ENCODE measurements around the gene SLC6A17.

Gene SLC6A17

GRCh38 chr1:110215621-110216515 lies 65.6 kb downstream of the SLC6A17 start:
- Histone ChIP-seq H3K4me1 (ENCODE audit: insufficient read depth, low read length) (peaks cover 9% of the 10 kb centered on the region), H2AFZ (ENCODE audit: low read depth, low read length) (no peak overlapping the region), H3K9me3 (ENCODE audit: low read length) (no peaks in the 10 kb centered on the region), H3K27me3 (ENCODE audit: insufficient read depth, low read length) (peaks cover 43% of the 10 kb centered on the region), H3K4me3 (ENCODE audit: low read length) (no peak overlapping the region), H3K36me3 (ENCODE audit: insufficient read depth, low read length) (no peaks in the 10 kb centered on the region)

GRCh38 chr1:110216844-110217444 lies 66.7 kb downstream of the SLC6A17 start:
- peaks cover 32% of the 10 kb centered on the region for H3K27me3 ChIP-seq (ENCODE audit: insufficient read depth, low read length)
- H3K4me3 ChIP-seq (ENCODE audit: low read length): no peak overlapping the region
- H3K9me3 ChIP-seq (ENCODE audit: low read length): no peaks in the 10 kb centered on the region
- no peaks in the 10 kb centered on the region for H3K36me3 ChIP-seq (ENCODE audit: insufficient read depth, low read length)
- H3K4me1 ChIP-seq (ENCODE audit: insufficient read depth, low read length): peaks cover 5% of the 10 kb centered on the region
- H2AFZ ChIP-seq (ENCODE audit: low read depth, low read length): no peak overlapping the region

DNA sequence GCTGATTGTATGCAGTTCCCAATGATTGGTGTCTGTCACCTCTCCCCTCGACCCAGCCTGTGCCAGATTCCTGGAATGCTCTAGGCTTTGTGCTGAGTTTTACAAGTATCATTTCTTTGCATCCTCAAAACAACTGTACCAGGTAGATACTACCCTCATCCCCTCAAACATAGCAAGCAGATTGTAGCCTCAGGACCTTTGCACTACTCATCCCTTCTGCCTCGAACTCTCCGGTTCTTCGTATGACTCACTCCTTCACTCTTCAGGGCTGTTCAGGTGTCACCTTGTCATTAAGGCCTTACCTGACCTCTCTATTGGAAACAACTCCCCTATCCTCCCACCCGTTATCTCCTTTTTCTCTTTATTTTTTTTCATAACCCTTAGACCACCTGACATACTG lies 67.8 kb downstream of the SLC6A17 start:
- H3K27me3 ChIP-seq (ENCODE audit: insufficient read depth, low read length): peaks cover 20% of the 10 kb centered on the region
- peaks cover 3% of the 10 kb centered on the region for H3K4me1 ChIP-seq (ENCODE audit: insufficient read depth, low read length)
- no peaks in the 10 kb centered on the region for H3K36me3 ChIP-seq (ENCODE audit: insufficient read depth, low read length)

GRCh38 chr1:110218739-110219138 lies 68.4 kb downstream of the SLC6A17 start:
- H2AFZ ChIP-seq (ENCODE audit: low read depth, low read length): no peak overlapping the region
- no peaks in the 10 kb centered on the region for H3K9me3 ChIP-seq (ENCODE audit: low read length)
- no peaks in the 10 kb centered on the region for H3K36me3 ChIP-seq (ENCODE audit: insufficient read depth, low read length)
- no peak overlapping the region for H3K4me3 ChIP-seq (ENCODE audit: low read length)
- no peaks in the 10 kb centered on the region for H3K4me1 ChIP-seq (ENCODE audit: insufficient read depth, low read length)
- H3K27me3 ChIP-seq (ENCODE audit: insufficient read depth, low read length): peaks cover 14% of the 10 kb centered on the region

More for the DNA sequence above, 67.8 kb downstream of the SLC6A17 start:
- no peak overlapping the region for H2AFZ ChIP-seq (ENCODE audit: low read depth, low read length)
- no peak overlapping the region for H3K4me3 ChIP-seq (ENCODE audit: low read length)
- H3K9me3 ChIP-seq (ENCODE audit: low read length): no peaks in the 10 kb centered on the region

DNA sequence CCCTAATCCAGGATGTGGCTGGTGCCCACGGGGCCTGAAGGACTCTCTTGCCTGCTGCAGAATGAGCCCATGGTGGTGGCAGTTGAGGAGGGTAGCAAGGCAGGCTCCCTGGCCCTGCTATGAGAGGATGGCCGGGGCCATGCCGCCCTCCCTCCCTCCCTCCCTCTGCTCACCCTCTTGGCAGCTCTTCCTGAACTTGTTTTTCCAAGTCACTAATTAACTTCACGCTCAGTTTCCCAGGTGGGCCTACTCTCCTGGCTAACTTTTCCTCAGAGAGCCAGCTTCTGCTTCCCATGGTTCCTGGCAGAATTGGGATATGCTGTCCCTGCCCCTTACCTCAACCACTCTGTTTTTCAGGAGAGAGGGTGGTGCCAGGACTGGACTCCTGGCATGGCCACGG lies 70.0 kb downstream of the SLC6A17 start:
- H3K9me3 ChIP-seq (ENCODE audit: low read length): no peaks in the 10 kb centered on the region
- no peak overlapping the region for H2AFZ ChIP-seq (ENCODE audit: low read depth, low read length)
- H3K27me3 ChIP-seq (ENCODE audit: insufficient read depth, low read length): peaks cover 4% of the 10 kb centered on the region
- H3K36me3 ChIP-seq (ENCODE audit: insufficient read depth, low read length): no peaks in the 10 kb centered on the region
- H3K4me1 ChIP-seq (ENCODE audit: insufficient read depth, low read length): no peaks in the 10 kb centered on the region
- H3K4me3 ChIP-seq (ENCODE audit: low read length): no peak overlapping the region

DNA sequence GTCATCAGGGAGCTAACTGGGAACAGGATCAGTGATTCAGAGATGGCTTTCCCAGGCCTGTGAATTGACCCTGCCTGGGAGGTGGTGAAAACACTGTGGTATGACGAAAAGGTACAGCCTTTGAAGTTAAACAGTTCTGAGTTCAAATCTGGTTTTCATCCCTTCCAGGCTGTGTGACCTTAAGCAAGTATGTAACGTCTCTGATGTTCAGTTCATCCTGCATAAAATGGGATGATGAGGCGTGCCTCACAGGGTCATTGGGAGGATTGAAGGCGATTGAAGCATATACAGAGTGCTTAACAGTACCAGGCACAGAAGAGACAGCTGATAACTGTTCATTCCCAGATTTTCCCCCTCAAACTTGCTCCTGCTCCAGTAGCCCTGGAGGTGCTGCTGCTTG lies 70.8 kb downstream of the SLC6A17 start:
- Histone ChIP-seq H3K4me1 (ENCODE audit: insufficient read depth, low read length) (no peaks in the 10 kb centered on the region), H3K36me3 (ENCODE audit: insufficient read depth, low read length) (no peaks in the 10 kb centered on the region), H3K4me3 (ENCODE audit: low read length) (no peak overlapping the region), H2AFZ (ENCODE audit: low read depth, low read length) (no peak overlapping the region), H3K9me3 (ENCODE audit: low read length) (no peaks in the 10 kb centered on the region), H3K27me3 (ENCODE audit: insufficient read depth, low read length) (peaks cover 4% of the 10 kb centered on the region)

DNA sequence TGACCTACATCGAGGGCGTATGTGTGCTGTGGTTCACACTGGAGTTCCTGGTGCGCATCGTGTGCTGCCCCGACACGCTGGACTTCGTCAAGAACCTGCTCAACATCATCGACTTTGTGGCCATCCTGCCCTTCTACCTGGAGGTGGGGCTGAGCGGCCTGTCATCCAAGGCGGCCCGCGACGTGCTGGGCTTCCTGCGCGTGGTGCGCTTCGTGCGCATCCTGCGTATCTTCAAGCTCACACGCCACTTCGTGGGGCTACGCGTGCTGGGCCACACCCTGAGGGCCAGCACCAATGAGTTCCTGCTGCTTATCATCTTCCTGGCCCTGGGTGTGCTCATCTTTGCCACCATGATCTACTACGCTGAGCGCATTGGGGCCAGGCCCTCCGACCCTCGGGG lies 72.8 kb downstream of the SLC6A17 start:
- H3K27me3 ChIP-seq (ENCODE audit: insufficient read depth, low read length): peaks cover 2% of the 10 kb centered on the region
- H3K36me3 ChIP-seq (ENCODE audit: insufficient read depth, low read length): no peaks in the 10 kb centered on the region
- H3K4me3 ChIP-seq (ENCODE audit: low read length): no peak overlapping the region

GRCh38 chr1:110223581-110223980 lies 73.3 kb downstream of the SLC6A17 start:
- Histone ChIP-seq H3K36me3 (ENCODE audit: insufficient read depth, low read length) (no peaks in the 10 kb centered on the region), H3K4me3 (ENCODE audit: low read length) (no peak overlapping the region), H2AFZ (ENCODE audit: low read depth, low read length) (no peak overlapping the region), H3K27me3 (ENCODE audit: insufficient read depth, low read length) (peaks cover 2% of the 10 kb centered on the region), H3K9me3 (ENCODE audit: low read length) (no peaks in the 10 kb centered on the region), H3K4me1 (ENCODE audit: insufficient read depth, low read length) (no peaks in the 10 kb centered on the region)

More for the DNA sequence above, 72.8 kb downstream of the SLC6A17 start:
- Histone ChIP-seq H3K4me1 (ENCODE audit: insufficient read depth, low read length) (no peaks in the 10 kb centered on the region), H3K9me3 (ENCODE audit: low read length) (no peaks in the 10 kb centered on the region), H2AFZ (ENCODE audit: low read depth, low read length) (no peak overlapping the region)

DNA sequence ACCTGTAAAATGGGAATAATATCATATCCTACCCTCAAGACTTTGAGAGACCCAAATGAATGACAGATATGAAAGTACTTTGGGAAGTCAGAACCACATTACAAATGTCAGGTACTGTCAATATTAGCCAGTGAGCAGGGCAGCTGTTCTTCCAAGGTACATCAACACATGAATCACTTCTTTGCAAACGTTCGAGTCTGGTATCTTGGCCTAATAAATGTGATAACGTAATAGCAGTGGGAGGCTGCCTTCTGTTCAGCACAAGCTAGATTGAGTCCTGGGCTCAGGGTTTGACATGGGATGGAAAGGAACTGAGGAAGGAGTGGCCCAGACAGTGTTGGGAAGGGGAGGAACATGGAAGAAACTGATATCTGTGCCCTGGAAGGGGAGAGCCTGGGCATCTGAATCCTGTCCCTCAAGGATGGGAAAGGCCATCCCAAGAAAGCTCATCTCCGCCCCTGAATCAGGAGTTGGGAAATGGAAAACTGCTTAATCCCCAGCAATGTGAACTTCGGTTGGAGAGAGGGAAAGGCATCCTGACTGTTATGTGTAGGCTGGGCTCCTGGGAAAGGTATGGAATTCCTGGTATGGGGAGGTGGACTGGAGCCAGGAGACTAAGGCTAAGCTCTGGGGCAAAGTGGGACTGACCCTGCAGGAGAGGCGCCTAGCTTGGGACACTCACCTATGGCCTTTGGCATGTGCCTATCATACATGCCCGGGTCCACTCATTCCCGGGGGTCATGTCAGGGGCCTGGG lies 74.1 kb downstream of the SLC6A17 start:
- Histone ChIP-seq H3K27me3 (ENCODE audit: insufficient read depth, low read length) (peaks cover 2% of the 10 kb centered on the region), H3K4me3 (ENCODE audit: low read length) (no peak overlapping the region), H3K4me1 (ENCODE audit: insufficient read depth, low read length) (no peaks in the 10 kb centered on the region), H3K36me3 (ENCODE audit: insufficient read depth, low read length) (no peaks in the 10 kb centered on the region), H3K9me3 (ENCODE audit: low read length) (no peaks in the 10 kb centered on the region), H2AFZ (ENCODE audit: low read depth, low read length) (no peak overlapping the region)

GRCh38 chr1:110225212-110225611 lies 74.9 kb downstream of the SLC6A17 start:
- H2AFZ ChIP-seq (ENCODE audit: low read depth, low read length): no peak overlapping the region
- no peaks in the 10 kb centered on the region for H3K27me3 ChIP-seq (ENCODE audit: insufficient read depth, low read length)
- H3K4me1 ChIP-seq (ENCODE audit: insufficient read depth, low read length): no peaks in the 10 kb centered on the region
- no peak overlapping the region for H3K4me3 ChIP-seq (ENCODE audit: low read length)
- H3K36me3 ChIP-seq (ENCODE audit: insufficient read depth, low read length): no peaks in the 10 kb centered on the region
- no peaks in the 10 kb centered on the region for H3K9me3 ChIP-seq (ENCODE audit: low read length)

GRCh38 chr1:110225756-110226404 lies 75.6 kb downstream of the SLC6A17 start:
- Histone ChIP-seq H2AFZ (ENCODE audit: low read depth, low read length) (no peak overlapping the region), H3K4me1 (ENCODE audit: insufficient read depth, low read length) (no peaks in the 10 kb centered on the region), H3K27me3 (ENCODE audit: insufficient read depth, low read length) (no peaks in the 10 kb centered on the region), H3K36me3 (ENCODE audit: insufficient read depth, low read length) (no peaks in the 10 kb centered on the region), H3K4me3 (ENCODE audit: low read length) (no peak overlapping the region), H3K9me3 (ENCODE audit: low read length) (no peaks in the 10 kb centered on the region)

DNA sequence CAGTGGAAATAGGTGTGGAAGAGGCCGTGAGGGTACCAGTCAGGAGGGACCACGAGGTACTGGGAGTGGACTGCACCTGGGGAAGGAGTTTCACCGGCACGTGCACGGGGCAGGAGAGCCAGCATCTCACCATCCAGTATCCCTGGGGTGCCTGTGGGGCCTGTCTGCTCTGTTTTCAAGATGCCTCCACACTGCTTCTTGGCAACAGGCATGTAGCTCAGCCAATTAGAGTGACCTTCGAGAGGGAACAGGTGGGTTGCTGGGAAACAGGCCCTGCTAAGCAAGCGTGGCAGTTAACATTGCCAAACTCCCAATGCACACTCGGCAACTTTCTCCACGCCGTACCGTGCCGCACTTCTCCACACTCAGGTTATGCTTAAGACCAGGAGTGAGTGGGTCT lies 77.5 kb downstream of the SLC6A17 start:
- Histone ChIP-seq H3K4me1 (ENCODE audit: insufficient read depth, low read length) (no peaks in the 10 kb centered on the region), H3K9me3 (ENCODE audit: low read length) (peaks cover 8% of the 10 kb centered on the region), H3K27me3 (ENCODE audit: insufficient read depth, low read length) (no peaks in the 10 kb centered on the region), H3K36me3 (ENCODE audit: insufficient read depth, low read length) (no peaks in the 10 kb centered on the region), H3K4me3 (ENCODE audit: low read length) (no peak overlapping the region), H2AFZ (ENCODE audit: low read depth, low read length) (no peak overlapping the region)

DNA sequence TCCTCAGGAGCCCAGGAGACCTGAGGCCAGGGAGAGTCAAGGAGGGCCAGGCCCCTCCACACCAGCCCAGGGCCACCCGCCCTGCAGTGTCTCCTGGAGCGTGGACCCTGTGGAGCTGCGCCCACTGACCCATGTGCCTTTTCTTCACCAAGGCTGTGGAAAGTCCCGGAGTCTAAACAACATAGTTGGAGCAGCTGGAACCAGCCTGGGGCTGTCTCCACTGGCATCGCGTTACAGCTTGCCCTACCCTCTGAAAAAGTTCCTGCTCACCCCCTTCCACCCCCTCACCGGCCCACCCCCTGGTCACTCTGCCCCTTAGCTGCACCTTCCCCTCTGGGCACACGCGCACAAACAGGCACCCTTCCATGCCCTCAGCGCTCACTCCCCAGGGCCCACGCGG lies 78.1 kb downstream of the SLC6A17 start:
- Histone ChIP-seq H3K4me1 (ENCODE audit: insufficient read depth, low read length) (no peaks in the 10 kb centered on the region), H3K4me3 (ENCODE audit: low read length) (no peak overlapping the region), H3K36me3 (ENCODE audit: insufficient read depth, low read length) (no peaks in the 10 kb centered on the region), H2AFZ (ENCODE audit: low read depth, low read length) (no peak overlapping the region), H3K9me3 (ENCODE audit: low read length) (peaks cover 8% of the 10 kb centered on the region), H3K27me3 (ENCODE audit: insufficient read depth, low read length) (no peaks in the 10 kb centered on the region)

Measured in neuron (in vitro differentiated cells).